G401 (cell line): ENCODE data around the gene GSK3B. TPM values are rescaled to one million over a fixed set of nuclear protein-coding genes. Genes with fewer than 3 reads are reported as not detected.

Source experiments
- DNase-seq: peaks from one replicate; pipeline ENCODE4 v3.0.0-alpha.2; 2015; ENCODE audit warnings: low spot score
- in situ Hi-C: cut with HindIII; loops from 2 replicates; pipeline ENCODE4 v1.10.0; 2016; ENCODE audit warnings: low sequenced_read_pairs, mixed read lengths
- total RNA-seq: library from RNA; depleted of rRNA; stranded (reverse); fragments of >200 nt; shearing (Covaris generic); gene quantifications from 2 replicates; pipeline ENCODE4 v1.2.3, GENCODE V29; 2014

Gene GSK3B
- total RNA-seq, 1 experiment from 2014 or later, result 22.7 TPM

- DNase-seq, result no peak
- in situ Hi-C loops, result no loop called here
Measured at GRCh38 chr3:119973018-119973646, 121.1 kb downstream of the GSK3B start.

GRCh38 chr3:119969759-119970158 is 124.5 kb downstream of the GSK3B start:
- DNase-seq, result no peak
- in situ Hi-C loops, result no loop called here

GRCh38 chr3:119967353-119968006 is 126.8 kb downstream of the GSK3B start:
- in situ Hi-C loops, result no loop called here
- no peak for DNase-seq

- in situ Hi-C loops, result no loop called here
- DNase-seq, result no peak
Measured at GRCh38 chr3:119965692-119966091, 128.6 kb downstream of the GSK3B start.

GRCh38 chr3:119964294-119964693 is 130.0 kb downstream of the GSK3B start:
- in situ Hi-C loops, result no loop called here
- no peak for DNase-seq

- in situ Hi-C loops, result no loop called here
Measured at GRCh38 chr3:119955972-119956371, 138.3 kb downstream of the GSK3B start.

GRCh38 chr3:119950666-119951325 is 143.5 kb downstream of the GSK3B start:
- in situ Hi-C loops, result no loop called here
- DNase-seq, result peak; percentile 25

More at GRCh38 chr3:119955972-119956371, 138.3 kb downstream of the GSK3B start:
- no peak for DNase-seq

- no peak for DNase-seq
- in situ Hi-C loops, result no loop called here
Measured at GRCh38 chr3:119945291-119945690, 149.0 kb downstream of the GSK3B start.

- DNase-seq, result no peak
- in situ Hi-C loops, result no loop called here
Measured at GRCh38 chr3:119944091-119944490, 150.2 kb downstream of the GSK3B start.

GRCh38 chr3:119939077-119939476 is 155.2 kb downstream of the GSK3B start:
- no peak for DNase-seq
- in situ Hi-C loops, result no loop called here

- in situ Hi-C loops, result no loop called here
- DNase-seq, result no peak
Measured at GRCh38 chr3:119937229-119937628, 157.0 kb downstream of the GSK3B start.

- in situ Hi-C loops, result no loop called here
- DNase-seq, result no peak
Measured at GRCh38 chr3:119934249-119934648, 160.0 kb downstream of the GSK3B start.

GRCh38 chr3:119933207-119933606 is 161.0 kb downstream of the GSK3B start:
- in situ Hi-C loops, result no loop called here
- no peak for DNase-seq

GRCh38 chr3:119930286-119930685 is 164.0 kb downstream of the GSK3B start:
- DNase-seq, result no peak
- in situ Hi-C loops, result no loop called here

- no peak for DNase-seq
- in situ Hi-C loops, result no loop called here
Measured at GRCh38 chr3:119927190-119927589, 167.1 kb downstream of the GSK3B start.

- in situ Hi-C loops, result no loop called here
- peak; percentile 28 for DNase-seq
Measured at GRCh38 chr3:119924111-119925094, 169.8 kb downstream of the GSK3B start.

GRCh38 chr3:119918992-119919933 is 175.0 kb downstream of the GSK3B start:
- in situ Hi-C loops, result no loop called here
- no peak for DNase-seq

- in situ Hi-C loops, result no loop called here
- DNase-seq, result no peak
Measured at GRCh38 chr3:119913021-119913420, 181.2 kb downstream of the GSK3B start.
